ENCODE data around the gene DLGAP4. TPM values are rescaled to one million over a fixed set of nuclear protein-coding genes. Genes with fewer than 3 reads are reported as not detected.
"Not testable (repeated sequence)": the region's sequence is repeated elsewhere in the genome, so short reads cannot be mapped to it uniquely, and the experiment has no call there.

DLGAP4 gene
- total RNA-seq, 1 experiment from 2014 or later = 80.3 TPM

- DNase-seq (ENCODE audit: unreplicated experiment) = no peak
- no peak for TF ChIP-seq CTCF (IDR thresholded peaks at IDR 0.05; ENCODE audit: unreplicated experiment)
- peaks cover 13% of the 10 kb centered on the region for H3K36me3 Mint-ChIP-seq (ENCODE audit: insufficient read depth, unreplicated experiment)
- intact Hi-C loops (cut with micrococcal nuclease) = no loop called here
- CTCF ChIA-PET = interaction anchor here (0.5 to 0.8 kb wide), 5 partner anchors 29 to 256 kb away, joined by 3 to 5 read pairs (median 3); partner anchors contain the start of gene SLA2
- POLR2A ChIA-PET = interaction anchor here (0.7 to 2.3 kb wide), 4 partner anchors 9 to 134 kb away, joined by 3 to 24 read pairs (median 6); partner anchors contain the start of gene RAB5IF
- H3K4me3 Mint-ChIP-seq (ENCODE audit: unreplicated experiment) = no peak overlapping the region
- H3K9me3 Mint-ChIP-seq (ENCODE audit: unreplicated experiment) = no peaks in the 10 kb centered on the region
- BruUV-seq (replicated peaks) = no TSS peak
- H3K27ac Mint-ChIP-seq (ENCODE audit: low read depth, unreplicated experiment) = peak overlapping the region; percentile 59
- peaks cover 31% of the 10 kb centered on the region for H3K4me1 Mint-ChIP-seq (ENCODE audit: insufficient read depth, unreplicated experiment)
- no peaks in the 10 kb centered on the region for H3K27me3 Mint-ChIP-seq (ENCODE audit: insufficient read depth, unreplicated experiment)
Observed at GRCh38 chr20:36471885-36472636, 165.9 kb downstream of the DLGAP4 start.

- CTCF ChIA-PET = interaction anchor here (0.6 kb wide), 2 partner anchors 105 to 257 kb away, joined by 3 read pairs; no protein-coding TSS in a partner anchor
- no peak for TF ChIP-seq CTCF (IDR thresholded peaks at IDR 0.05; ENCODE audit: unreplicated experiment)
- Mint-ChIP-seq H3K27me3 (ENCODE audit: insufficient read depth, unreplicated experiment) (no peaks in the 10 kb centered on the region), H3K27ac (ENCODE audit: low read depth, unreplicated experiment) (peak overlapping the region; percentile 59), H3K4me1 (ENCODE audit: insufficient read depth, unreplicated experiment) (peaks cover 25% of the 10 kb centered on the region), H3K9me3 (ENCODE audit: unreplicated experiment) (no peaks in the 10 kb centered on the region), H3K4me3 (ENCODE audit: unreplicated experiment) (peak overlapping the region; percentile 19), H3K36me3 (ENCODE audit: insufficient read depth, unreplicated experiment) (peaks cover 13% of the 10 kb centered on the region)
- intact Hi-C loops (cut with micrococcal nuclease) = no loop called here
- POLR2A ChIA-PET = interaction anchor here (0.6 to 2.3 kb wide), 8 partner anchors 10 to 389 kb away, joined by 3 to 24 read pairs (median 5); partner anchors contain the start of gene RAB5IF
- no TSS peak for BruUV-seq (replicated peaks)
- DNase-seq (ENCODE audit: unreplicated experiment) = peak; percentile 58
Observed at GRCh38 chr20:36472637-36473090, 166.5 kb downstream of the DLGAP4 start.

GRCh38 chr20:36473164-36473563 lies 167.0 kb downstream of the DLGAP4 start:
- POLR2A ChIA-PET = interaction anchor here (0.6 to 2.3 kb wide), 7 partner anchors 9 to 389 kb away, joined by 3 to 24 read pairs (median 6); partner anchors contain the start of gene RAB5IF
- peaks cover 21% of the 10 kb centered on the region for H3K4me1 Mint-ChIP-seq (ENCODE audit: insufficient read depth, unreplicated experiment)
- CTCF ChIA-PET = interaction anchor here (0.6 kb wide), 1 partner anchor 104 kb away, joined by 3 read pairs; no protein-coding TSS in a partner anchor
- peaks cover 13% of the 10 kb centered on the region for H3K36me3 Mint-ChIP-seq (ENCODE audit: insufficient read depth, unreplicated experiment)
- no peak for DNase-seq (ENCODE audit: unreplicated experiment)
- H3K4me3 Mint-ChIP-seq (ENCODE audit: unreplicated experiment) = no peak overlapping the region
- no peak for TF ChIP-seq CTCF (IDR thresholded peaks at IDR 0.05; ENCODE audit: unreplicated experiment)
- peak overlapping the region; percentile 59 for H3K27ac Mint-ChIP-seq (ENCODE audit: low read depth, unreplicated experiment)
- H3K9me3 Mint-ChIP-seq (ENCODE audit: unreplicated experiment) = no peaks in the 10 kb centered on the region
- no TSS peak for BruUV-seq (replicated peaks)
- intact Hi-C loops (cut with micrococcal nuclease) = no loop called here
- H3K27me3 Mint-ChIP-seq (ENCODE audit: insufficient read depth, unreplicated experiment) = no peaks in the 10 kb centered on the region

GRCh38 chr20:36474563-36474962 lies 168.4 kb downstream of the DLGAP4 start:
- intact Hi-C loops (cut with micrococcal nuclease) = no loop called here

GRCh38 chr20:36475054-36475453 lies 168.9 kb downstream of the DLGAP4 start:
- intact Hi-C loops (cut with micrococcal nuclease); H3K27me3 Mint-ChIP-seq (ENCODE audit: insufficient read depth, unreplicated experiment); H3K36me3 Mint-ChIP-seq (ENCODE audit: insufficient read depth, unreplicated experiment); POLR2A ChIA-PET; BruUV-seq (replicated peaks); DNase-seq (ENCODE audit: unreplicated experiment); H3K9me3 Mint-ChIP-seq (ENCODE audit: unreplicated experiment); H3K4me3 Mint-ChIP-seq (ENCODE audit: unreplicated experiment); H3K27ac Mint-ChIP-seq (ENCODE audit: low read depth, unreplicated experiment): not testable (repeated sequence)
- CTCF ChIA-PET = interaction anchor here (0.6 kb wide), 1 partner anchor 423 kb away, joined by 7 read pairs; no protein-coding TSS in a partner anchor
- peaks cover 30% of the 10 kb centered on the region for H3K4me1 Mint-ChIP-seq (ENCODE audit: insufficient read depth, unreplicated experiment)

More at GRCh38 chr20:36474563-36474962, 168.4 kb downstream of the DLGAP4 start:
- H3K27ac Mint-ChIP-seq (ENCODE audit: low read depth, unreplicated experiment) = no peak overlapping the region
- no peaks in the 10 kb centered on the region for H3K27me3 Mint-ChIP-seq (ENCODE audit: insufficient read depth, unreplicated experiment)
- no peak for TF ChIP-seq CTCF (IDR thresholded peaks at IDR 0.05; ENCODE audit: unreplicated experiment)
- H3K9me3 Mint-ChIP-seq (ENCODE audit: unreplicated experiment) = no peaks in the 10 kb centered on the region
- no peak for DNase-seq (ENCODE audit: unreplicated experiment)
- no TSS peak for BruUV-seq (replicated peaks)
- H3K36me3 Mint-ChIP-seq (ENCODE audit: insufficient read depth, unreplicated experiment) = peaks cover 12% of the 10 kb centered on the region
- peaks cover 30% of the 10 kb centered on the region for H3K4me1 Mint-ChIP-seq (ENCODE audit: insufficient read depth, unreplicated experiment)
- ChIA-PET CTCF (interaction anchor here (1.1 kb wide), 1 partner anchor 17 kb away, joined by 3 read pairs; no protein-coding TSS in a partner anchor), POLR2A (no interaction called here)
- no peak overlapping the region for H3K4me3 Mint-ChIP-seq (ENCODE audit: unreplicated experiment)
